Peyer's patch (tissue), 4 donors: ENCODE measurements around the gene AADACL3.

Source experiments
- CTCF ChIP-seq, 6 experiments: fragments of 450-650 bp in 4 of 6; fragments of 200-600 bp in 2 of 6; sonication (generic) in 1 of 6; IDR thresholded peaks; one replicate each; pipeline ENCODE4 v1.5.1; 2017 to 2019; ENCODE audit warnings: antibody characterized with exemption in 6 of 6, mild to moderate bottlenecking in 3 of 6, moderate library complexity in 1 of 6
- POLR2A ChIP-seq, 2 donors: fragments of 450-650 bp; IDR thresholded peaks; one replicate each; pipeline ENCODE4 v1.5.1; 2017; ENCODE audit warnings: antibody characterized with exemption in 2 of 2, mild to moderate bottlenecking in 2 of 2, moderate library complexity in 2 of 2

GRCh38 chr1:12748778-12749355 is 33.0 kb downstream of the AADACL3 start:
- TF ChIP-seq CTCF (IDR thresholded peaks at IDR 0.05) (no peak), POLR2A (IDR thresholded peaks at IDR 0.05) (no peak)
